ENCODE results near the gene EXTL2.

GRCh38 chr1:100876291-100876690, 18.4 kb downstream of the EXTL2 start:
- TF ChIP-seq CTCF (IDR thresholded peaks at IDR 0.05) = no peak
- no peak for TF ChIP-seq EZH2 (IDR thresholded peaks at IDR 0.05; ENCODE audit: borderline replicate concordance, insufficient read depth, low read depth, low read length, poor library complexity, severe bottlenecking)

Measured in B cell (primary cell).